Measurements from ENCODE around the gene ANKRD55.
"Not testable (repeated sequence)": the region's sequence is repeated elsewhere in the genome, so short reads cannot be mapped to it uniquely, and the experiment has no call there.

The ANKRD55 gene

DNA sequence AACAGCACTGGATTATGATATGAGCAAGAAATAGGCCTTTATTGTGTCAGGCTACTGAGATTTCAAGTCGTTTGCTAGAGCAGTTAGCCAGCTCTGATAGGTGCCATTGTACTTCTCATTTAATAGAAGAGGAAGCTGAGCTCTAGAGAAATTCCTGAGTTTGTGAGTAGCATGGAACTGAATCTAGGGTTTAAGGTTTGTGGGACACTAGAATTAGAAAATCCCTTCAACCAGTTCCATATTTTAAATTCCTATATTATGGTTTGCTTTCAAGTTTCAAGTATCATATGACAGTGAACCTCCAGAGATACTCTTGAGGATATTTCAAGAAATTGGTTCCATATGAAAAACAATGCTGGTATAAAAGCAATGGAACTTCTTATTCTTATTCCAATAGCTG, 87.6 kb downstream of the ANKRD55 start:
- Mint-ChIP-seq H3K36me3 (ENCODE audit: low read depth) (peaks cover 18% of the 10 kb centered on the region), H3K27ac (no peak overlapping the region), H3K4me3 (no peak overlapping the region), H3K9me3 (no peaks in the 10 kb centered on the region), H3K27me3 (ENCODE audit: low read depth) (no peaks in the 10 kb centered on the region), H3K4me1 (ENCODE audit: low read depth) (peaks cover 53% of the 10 kb centered on the region)

DNA sequence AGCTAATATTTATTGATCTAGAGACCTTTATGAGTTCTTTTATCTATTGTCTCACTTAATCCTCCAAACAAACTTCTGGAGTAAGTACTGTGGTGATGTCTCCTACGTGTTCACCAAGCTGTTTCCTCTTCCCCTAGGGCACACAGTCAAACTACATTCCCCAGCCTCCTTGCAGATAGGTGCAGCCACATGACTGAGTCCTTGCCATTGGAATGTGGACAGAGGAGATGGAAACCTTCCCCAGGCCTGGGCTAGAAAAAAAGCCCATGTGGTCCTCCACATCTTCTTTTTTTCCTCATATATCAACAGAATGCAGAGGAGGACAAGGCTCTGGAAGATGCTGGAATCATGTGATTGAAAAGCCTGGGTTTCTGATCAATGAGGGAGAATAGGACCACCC, 88.0 kb downstream of the ANKRD55 start:
- H3K4me1 Mint-ChIP-seq (ENCODE audit: low read depth) = peaks cover 53% of the 10 kb centered on the region
- no peak overlapping the region for H3K27ac Mint-ChIP-seq
- H3K9me3 Mint-ChIP-seq = no peaks in the 10 kb centered on the region
- H3K27me3 Mint-ChIP-seq (ENCODE audit: low read depth) = no peaks in the 10 kb centered on the region
- peaks cover 20% of the 10 kb centered on the region for H3K36me3 Mint-ChIP-seq (ENCODE audit: low read depth)
- H3K4me3 Mint-ChIP-seq = no peak overlapping the region

DNA sequence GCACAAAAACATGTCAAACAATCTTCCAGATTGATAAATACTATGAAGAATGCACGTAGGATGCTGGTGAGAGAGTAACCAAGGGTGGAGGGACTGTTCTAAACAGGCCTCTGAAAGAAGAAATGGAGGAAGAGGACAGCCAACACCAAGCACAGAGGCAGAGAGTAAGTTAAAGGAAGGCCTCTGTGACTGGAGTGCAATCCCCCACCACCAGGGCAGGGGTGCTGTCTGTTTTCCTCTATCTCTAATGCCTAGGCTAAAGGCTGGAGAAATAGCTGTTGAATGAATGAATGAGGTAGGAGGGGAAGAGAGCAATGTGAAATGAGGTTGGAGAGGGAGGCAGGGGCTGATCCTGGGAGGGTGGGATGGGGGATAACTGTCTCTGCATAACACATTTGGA, 88.9 kb downstream of the ANKRD55 start:
- Mint-ChIP-seq H3K4me1 (ENCODE audit: low read depth) (peaks cover 49% of the 10 kb centered on the region), H3K4me3 (no peak overlapping the region), H3K27ac (peak overlapping the region; percentile 57)

DNA sequence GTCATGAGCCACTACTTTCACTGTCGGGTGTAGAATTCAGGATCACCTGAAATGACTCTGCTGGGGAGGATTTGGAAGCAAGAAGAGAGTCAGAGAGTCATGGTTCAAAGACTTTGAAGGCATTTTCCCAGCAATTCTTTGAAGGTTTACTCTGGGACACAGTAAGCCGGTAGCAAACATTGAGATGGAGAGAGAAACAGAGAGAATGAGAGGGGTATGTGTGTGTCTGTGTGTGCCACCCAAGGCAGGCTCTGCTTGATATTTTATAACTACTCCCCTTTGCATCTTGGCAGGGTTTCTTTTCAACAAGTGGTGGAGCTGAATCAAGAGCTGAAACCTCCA, 89.8 kb downstream of the ANKRD55 start:
- no peaks in the 10 kb centered on the region for H3K9me3 Mint-ChIP-seq
- H3K4me1 Mint-ChIP-seq (ENCODE audit: low read depth) = peaks cover 41% of the 10 kb centered on the region
- H3K27me3 Mint-ChIP-seq (ENCODE audit: low read depth) = no peaks in the 10 kb centered on the region
- peaks cover 27% of the 10 kb centered on the region for H3K36me3 Mint-ChIP-seq (ENCODE audit: low read depth)
- H3K27ac Mint-ChIP-seq = peak overlapping the region; percentile 41
- H3K4me3 Mint-ChIP-seq = no peak overlapping the region

More for the DNA sequence above, 88.9 kb downstream of the ANKRD55 start:
- H3K27me3 Mint-ChIP-seq (ENCODE audit: low read depth) = no peaks in the 10 kb centered on the region
- peaks cover 23% of the 10 kb centered on the region for H3K36me3 Mint-ChIP-seq (ENCODE audit: low read depth)
- no peaks in the 10 kb centered on the region for H3K9me3 Mint-ChIP-seq

DNA sequence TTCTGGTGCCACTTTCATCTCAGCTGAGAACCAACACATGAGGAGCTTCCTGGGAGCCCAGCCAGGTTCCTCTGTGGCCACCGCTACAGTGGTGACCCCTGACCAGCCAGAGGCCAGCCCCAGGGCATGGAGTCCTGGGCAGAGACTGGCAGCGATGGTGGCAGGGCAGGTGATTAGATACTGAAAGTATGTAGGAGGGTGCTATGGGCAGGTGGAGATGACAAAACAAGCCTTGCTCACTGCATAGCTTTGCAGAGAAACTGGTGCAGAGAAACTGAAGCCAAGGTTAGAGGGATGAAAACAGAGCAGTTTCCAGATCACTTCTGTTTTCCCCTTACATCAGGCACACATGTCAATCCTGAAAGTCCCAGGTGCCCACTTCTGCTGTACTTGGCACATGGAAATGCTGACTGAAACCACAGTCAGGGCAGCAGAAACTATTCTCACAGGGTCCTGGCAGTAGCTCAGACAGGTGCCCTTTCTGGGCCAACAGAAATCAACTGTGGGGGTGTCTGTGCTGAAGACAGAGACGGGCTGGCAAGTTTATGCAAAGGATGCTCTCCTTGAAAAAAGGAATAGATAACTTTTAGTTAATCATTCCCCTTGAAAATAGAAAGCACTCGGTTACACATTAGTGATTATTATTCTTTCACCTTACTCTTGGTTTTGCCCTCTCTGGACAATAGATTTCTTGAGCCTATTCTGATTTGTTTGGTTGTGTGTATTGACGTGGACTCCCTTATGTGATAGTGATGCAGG, 90.3 kb downstream of the ANKRD55 start:
- no peaks in the 10 kb centered on the region for H3K9me3 Mint-ChIP-seq
- H3K4me3 Mint-ChIP-seq = no peak overlapping the region
- peaks cover 26% of the 10 kb centered on the region for H3K36me3 Mint-ChIP-seq (ENCODE audit: low read depth)
- peaks cover 36% of the 10 kb centered on the region for H3K4me1 Mint-ChIP-seq (ENCODE audit: low read depth)
- H3K27ac Mint-ChIP-seq = peak overlapping the region; percentile 41
- no peaks in the 10 kb centered on the region for H3K27me3 Mint-ChIP-seq (ENCODE audit: low read depth)

DNA sequence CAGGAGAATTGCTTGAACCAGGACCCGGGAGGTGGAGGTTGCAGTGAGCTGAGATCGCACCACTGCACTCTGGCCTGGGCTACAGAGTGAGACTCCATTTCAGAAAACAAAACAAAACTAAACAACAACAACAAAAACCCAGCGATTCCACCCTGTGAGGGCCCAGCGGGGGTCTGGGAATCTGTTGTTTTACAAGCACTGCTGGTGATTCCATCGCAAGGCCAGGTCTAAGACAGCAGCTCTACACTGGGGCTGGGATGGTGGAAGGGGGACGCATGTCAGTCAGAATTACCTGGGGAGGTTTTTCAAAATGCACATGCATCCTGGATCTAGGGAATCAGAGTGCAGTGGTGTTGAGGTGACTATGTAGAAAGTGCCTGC, 90.9 kb downstream of the ANKRD55 start:
- H3K27me3 Mint-ChIP-seq (ENCODE audit: low read depth) = no peaks in the 10 kb centered on the region
- no peak overlapping the region for H3K4me3 Mint-ChIP-seq
- H3K36me3 Mint-ChIP-seq (ENCODE audit: low read depth) = peaks cover 25% of the 10 kb centered on the region
- peaks cover 39% of the 10 kb centered on the region for H3K4me1 Mint-ChIP-seq (ENCODE audit: low read depth)
- peak overlapping the region; percentile 47 for H3K27ac Mint-ChIP-seq
- H3K9me3 Mint-ChIP-seq = no peaks in the 10 kb centered on the region

DNA sequence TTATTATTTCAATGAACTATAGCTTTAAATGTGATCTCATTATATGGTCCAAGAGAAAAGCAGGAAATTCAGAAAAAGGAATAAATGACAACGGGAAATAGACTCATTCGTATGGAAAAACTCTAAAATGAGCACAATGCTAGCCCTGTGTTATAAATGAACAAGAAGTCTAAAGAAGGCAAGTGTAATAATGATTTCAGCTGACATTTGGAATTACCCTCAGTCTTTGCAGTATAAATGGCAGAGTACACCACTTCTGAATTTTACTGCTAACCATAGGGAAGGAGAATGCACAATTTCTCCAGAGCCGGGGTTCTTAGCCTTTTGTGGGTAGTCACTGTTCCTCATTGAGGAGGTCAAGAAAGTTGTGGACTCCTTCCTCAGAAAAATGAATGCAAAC, 93.1 kb downstream of the ANKRD55 start:
- Mint-ChIP-seq H3K27ac (no peak overlapping the region), H3K9me3 (no peaks in the 10 kb centered on the region), H3K4me1 (ENCODE audit: low read depth) (peaks cover 34% of the 10 kb centered on the region), H3K36me3 (ENCODE audit: low read depth) (peaks cover 25% of the 10 kb centered on the region), H3K4me3 (no peak overlapping the region), H3K27me3 (ENCODE audit: low read depth) (no peaks in the 10 kb centered on the region)

DNA sequence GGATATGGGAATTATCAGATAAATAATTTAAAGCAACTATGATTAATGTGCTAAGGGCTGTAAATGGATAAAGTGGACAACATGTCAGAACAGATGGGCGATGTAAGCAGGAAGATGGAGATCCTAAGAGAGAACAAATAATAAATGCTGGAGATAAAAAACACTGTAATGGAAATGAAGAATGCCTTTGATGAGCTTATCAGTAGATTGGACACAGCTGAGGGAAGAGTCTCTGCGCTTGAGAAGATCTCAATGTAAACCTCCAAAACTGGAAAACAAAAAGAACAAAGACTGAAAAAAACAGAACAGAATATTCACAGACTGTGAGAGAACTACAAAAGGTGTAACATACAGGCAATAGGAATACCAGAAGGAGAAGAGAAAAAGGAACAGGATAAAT, 102.5 kb downstream of the ANKRD55 start:
- Mint-ChIP-seq H3K27ac (no peak overlapping the region), H3K9me3 (peaks cover 15% of the 10 kb centered on the region), H3K4me3 (no peak overlapping the region), H3K36me3 (ENCODE audit: low read depth) (peaks cover 17% of the 10 kb centered on the region), H3K27me3 (ENCODE audit: low read depth) (no peaks in the 10 kb centered on the region), H3K4me1 (ENCODE audit: low read depth) (peaks cover 35% of the 10 kb centered on the region)

DNA sequence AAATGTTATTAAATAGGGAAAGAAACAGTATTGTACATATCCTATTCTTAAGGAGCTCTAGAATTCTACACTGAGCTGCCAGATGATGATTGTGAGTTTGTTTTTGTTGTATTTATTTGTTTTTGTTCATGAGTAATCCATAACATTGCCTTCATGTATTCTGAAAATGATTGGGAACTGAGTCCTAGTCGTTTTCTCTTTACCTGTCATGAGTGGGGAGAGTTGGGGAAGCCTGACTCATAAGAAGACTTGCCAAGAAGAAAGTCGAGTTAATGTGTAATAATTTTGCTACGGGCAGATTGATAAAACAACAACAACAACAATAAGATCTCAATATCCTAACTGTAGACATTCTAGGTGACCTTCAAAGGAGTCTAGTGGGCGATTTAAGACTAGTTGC, 103.8 kb downstream of the ANKRD55 start:
- Mint-ChIP-seq H3K27ac (peak overlapping the region; percentile 92), H3K4me3 (peak overlapping the region; percentile 3), H3K4me1 (ENCODE audit: low read depth) (peaks cover 35% of the 10 kb centered on the region), H3K9me3 (peaks cover 15% of the 10 kb centered on the region), H3K36me3 (ENCODE audit: low read depth) (peaks cover 17% of the 10 kb centered on the region), H3K27me3 (ENCODE audit: low read depth) (no peaks in the 10 kb centered on the region)

DNA sequence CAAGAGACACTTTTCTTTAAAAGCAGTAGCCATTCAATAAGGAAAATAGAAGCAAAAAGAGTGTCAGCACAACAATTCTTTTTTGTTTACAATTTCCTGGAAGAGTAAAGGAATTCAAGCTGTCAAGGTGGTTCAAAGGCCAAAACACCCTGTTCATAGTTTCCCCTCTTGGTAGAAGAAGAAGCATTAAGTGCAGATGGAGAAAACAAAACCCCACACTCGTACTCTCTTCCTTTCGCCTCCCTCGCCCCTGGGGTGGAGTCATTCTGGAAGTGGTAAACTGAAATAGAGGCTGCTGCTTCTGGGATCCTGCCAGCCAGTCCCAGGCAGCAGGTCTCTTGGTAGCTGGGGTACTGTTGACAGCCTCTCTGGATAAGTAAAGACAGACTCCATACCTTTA, 105.0 kb downstream of the ANKRD55 start:
- H3K4me3 Mint-ChIP-seq = peak overlapping the region; percentile 72
- peaks cover 19% of the 10 kb centered on the region for H3K36me3 Mint-ChIP-seq (ENCODE audit: low read depth)
- peak overlapping the region; percentile 92 for H3K27ac Mint-ChIP-seq
- no peaks in the 10 kb centered on the region for H3K27me3 Mint-ChIP-seq (ENCODE audit: low read depth)
- H3K4me1 Mint-ChIP-seq (ENCODE audit: low read depth) = peaks cover 36% of the 10 kb centered on the region
- H3K9me3 Mint-ChIP-seq = peaks cover 15% of the 10 kb centered on the region

DNA sequence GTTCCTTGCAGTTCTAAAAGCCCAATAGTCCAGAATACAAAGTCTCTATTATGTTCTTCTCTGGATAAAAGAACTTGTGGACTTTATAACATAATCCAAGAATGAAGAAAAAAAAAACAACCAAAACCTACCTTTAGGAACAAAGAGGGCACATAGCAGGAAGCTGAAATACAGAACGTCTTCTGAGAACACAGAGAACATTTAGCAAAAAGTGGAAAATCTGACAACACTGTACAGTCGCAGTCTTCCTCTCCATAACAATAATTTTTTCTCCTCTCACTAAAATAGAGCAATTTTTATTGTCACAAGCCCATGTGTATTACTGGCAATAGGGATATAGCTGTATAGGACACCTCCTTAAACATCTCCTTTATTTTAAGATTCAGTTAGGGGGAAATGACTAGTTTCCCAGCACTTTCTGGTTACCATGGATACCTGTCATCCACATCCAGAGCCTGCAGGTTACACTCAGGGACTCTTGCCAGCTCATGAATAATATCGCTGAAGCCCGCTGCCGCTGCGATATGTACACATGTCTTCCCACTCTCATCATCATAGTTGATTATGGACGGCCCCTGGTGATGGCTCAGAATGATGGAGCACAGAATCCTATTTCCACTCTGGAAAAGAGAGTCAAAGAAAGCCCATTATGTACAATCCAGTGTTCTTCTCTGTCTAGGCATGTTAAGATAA, 106.5 kb downstream of the ANKRD55 start:
- Mint-ChIP-seq H3K27me3 (ENCODE audit: low read depth) (no peaks in the 10 kb centered on the region), H3K36me3 (ENCODE audit: low read depth) (peaks cover 22% of the 10 kb centered on the region), H3K27ac (peak overlapping the region; percentile 92), H3K9me3 (peaks cover 15% of the 10 kb centered on the region), H3K4me1 (ENCODE audit: low read depth) (peaks cover 36% of the 10 kb centered on the region), H3K4me3 (peak overlapping the region; percentile 66)

DNA sequence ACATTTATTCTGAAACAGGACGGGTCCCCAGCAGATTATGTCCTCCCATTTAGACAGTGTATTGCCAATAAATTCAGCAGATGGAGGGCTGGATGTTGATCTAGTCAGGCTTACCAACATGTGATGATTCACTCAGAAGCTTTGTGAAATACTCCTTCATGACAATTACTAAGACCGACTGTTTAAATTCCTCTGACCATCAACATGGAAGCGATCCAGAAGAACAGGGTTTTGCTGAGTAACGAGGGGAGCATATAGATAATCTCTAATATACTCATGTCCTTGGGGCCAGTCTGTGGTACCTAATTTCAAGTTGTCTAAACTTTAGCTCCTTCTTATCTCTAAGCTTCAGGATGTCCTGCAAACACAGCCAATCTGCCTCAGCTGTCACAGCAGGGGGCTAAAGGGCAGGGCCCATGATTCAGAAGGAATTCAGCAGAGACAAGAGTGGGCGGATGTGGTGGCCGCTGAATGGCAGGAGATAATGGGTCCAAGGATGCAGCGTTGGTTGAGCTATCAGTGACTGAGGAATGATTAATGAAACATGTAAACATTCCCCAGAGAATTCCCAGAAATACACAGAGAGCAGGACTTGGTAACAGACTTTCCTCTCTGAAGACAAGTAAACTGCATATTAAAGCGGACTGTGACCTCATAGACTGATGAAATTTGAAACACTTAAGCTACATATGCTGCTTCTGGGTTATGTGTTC, 109.4 kb downstream of the ANKRD55 start:
- Mint-ChIP-seq H3K4me3 (no peak overlapping the region), H3K4me1 (ENCODE audit: low read depth) (peaks cover 26% of the 10 kb centered on the region), H3K36me3 (ENCODE audit: low read depth) (peaks cover 13% of the 10 kb centered on the region), H3K27me3 (ENCODE audit: low read depth) (no peaks in the 10 kb centered on the region), H3K9me3 (no peaks in the 10 kb centered on the region), H3K27ac (no peak overlapping the region)

DNA sequence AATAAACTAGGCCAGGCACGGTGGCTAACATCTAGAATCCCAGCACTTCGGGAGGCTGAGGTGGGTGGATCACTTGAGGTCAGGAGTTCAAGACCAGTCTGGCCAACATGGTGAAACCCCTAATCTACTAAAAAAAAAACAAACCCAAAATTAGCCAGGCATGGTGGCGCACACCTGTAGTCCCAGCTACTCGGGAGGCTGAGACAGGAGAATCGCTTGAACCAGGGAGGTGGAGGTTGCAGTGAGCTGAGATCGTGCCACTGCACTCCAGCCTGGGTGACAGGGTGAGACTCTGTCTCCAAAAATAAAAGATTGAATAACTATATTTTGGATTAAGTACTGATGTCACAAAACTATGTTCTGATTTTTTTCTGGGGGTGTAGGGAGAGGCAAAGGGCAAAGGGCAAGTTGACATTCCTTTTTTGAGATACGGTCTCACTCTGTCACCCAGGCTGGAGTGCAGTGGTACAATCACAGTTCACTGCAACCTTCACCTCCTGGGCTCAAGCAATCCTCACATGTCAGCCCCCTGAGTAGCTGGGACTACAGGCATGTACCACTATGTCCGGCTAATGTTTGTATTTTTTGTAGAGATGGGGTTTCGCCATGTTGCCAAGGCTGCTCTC, 110.7 kb downstream of the ANKRD55 start:
- not testable (repeated sequence) for H3K27ac Mint-ChIP-seq, H3K4me3 Mint-ChIP-seq

DNA sequence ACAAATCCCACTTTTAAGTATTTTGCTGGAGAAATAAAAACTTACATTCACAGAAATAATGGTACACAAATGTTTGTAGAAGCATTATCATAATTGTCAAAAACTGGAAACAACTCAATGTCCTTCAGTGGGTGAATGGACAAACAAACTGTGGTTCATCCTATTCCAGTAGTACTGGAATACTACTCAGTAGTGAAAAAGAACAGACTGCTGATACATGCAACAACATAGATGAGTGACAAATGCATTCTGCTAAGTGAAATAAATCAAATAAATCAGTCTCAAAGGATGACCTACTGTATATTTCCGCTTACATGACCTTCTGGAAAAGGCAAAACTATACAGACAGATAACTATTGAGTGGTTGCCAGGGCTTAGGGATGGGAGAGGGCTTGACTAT, 114.1 kb downstream of the ANKRD55 start:
- Mint-ChIP-seq H3K36me3 (ENCODE audit: low read depth) (peaks cover 18% of the 10 kb centered on the region), H3K9me3 (no peaks in the 10 kb centered on the region), H3K4me1 (ENCODE audit: low read depth) (peaks cover 8% of the 10 kb centered on the region), H3K4me3 (no peak overlapping the region), H3K27ac (no peak overlapping the region), H3K27me3 (ENCODE audit: low read depth) (no peaks in the 10 kb centered on the region)

More for the DNA sequence above, 110.7 kb downstream of the ANKRD55 start:
- not testable (repeated sequence) for H3K9me3 Mint-ChIP-seq; H3K27me3 Mint-ChIP-seq (ENCODE audit: low read depth)
- H3K36me3 Mint-ChIP-seq (ENCODE audit: low read depth) = peaks cover 15% of the 10 kb centered on the region
- H3K4me1 Mint-ChIP-seq (ENCODE audit: low read depth) = peaks cover 14% of the 10 kb centered on the region
